ENCODE results near the gene HBA2.
"Not testable (repeated sequence)": the region's sequence is repeated elsewhere in the genome, so short reads cannot be mapped to it uniquely, and the experiment has no call there.

The HBA2 gene

DNA sequence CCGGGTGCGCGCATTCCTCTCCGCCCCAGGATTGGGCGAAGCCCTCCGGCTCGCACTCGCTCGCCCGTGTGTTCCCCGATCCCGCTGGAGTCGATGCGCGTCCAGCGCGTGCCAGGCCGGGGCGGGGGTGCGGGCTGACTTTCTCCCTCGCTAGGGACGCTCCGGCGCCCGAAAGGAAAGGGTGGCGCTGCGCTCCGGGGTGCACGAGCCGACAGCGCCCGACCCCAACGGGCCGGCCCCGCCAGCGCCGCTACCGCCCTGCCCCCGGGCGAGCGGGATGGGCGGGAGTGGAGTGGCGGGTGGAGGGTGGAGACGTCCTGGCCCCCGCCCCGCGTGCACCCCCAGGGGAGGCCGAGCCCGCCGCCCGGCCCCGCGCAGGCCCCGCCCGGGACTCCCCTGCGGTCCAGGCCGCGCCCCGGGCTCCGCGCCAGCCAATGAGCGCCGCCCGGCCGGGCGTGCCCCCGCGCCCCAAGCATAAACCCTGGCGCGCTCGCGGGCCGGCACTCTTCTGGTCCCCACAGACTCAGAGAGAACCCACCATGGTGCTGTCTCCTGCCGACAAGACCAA lies at the start of gene HBA2:
HBA2 (plus strand) TSS at position 503 of the 568 bp plus-strand sequence; CDS start at position 540, 37 bp downstream.
- DNase-seq (ENCODE audit: low spot score) = not testable (repeated sequence)

DNA sequence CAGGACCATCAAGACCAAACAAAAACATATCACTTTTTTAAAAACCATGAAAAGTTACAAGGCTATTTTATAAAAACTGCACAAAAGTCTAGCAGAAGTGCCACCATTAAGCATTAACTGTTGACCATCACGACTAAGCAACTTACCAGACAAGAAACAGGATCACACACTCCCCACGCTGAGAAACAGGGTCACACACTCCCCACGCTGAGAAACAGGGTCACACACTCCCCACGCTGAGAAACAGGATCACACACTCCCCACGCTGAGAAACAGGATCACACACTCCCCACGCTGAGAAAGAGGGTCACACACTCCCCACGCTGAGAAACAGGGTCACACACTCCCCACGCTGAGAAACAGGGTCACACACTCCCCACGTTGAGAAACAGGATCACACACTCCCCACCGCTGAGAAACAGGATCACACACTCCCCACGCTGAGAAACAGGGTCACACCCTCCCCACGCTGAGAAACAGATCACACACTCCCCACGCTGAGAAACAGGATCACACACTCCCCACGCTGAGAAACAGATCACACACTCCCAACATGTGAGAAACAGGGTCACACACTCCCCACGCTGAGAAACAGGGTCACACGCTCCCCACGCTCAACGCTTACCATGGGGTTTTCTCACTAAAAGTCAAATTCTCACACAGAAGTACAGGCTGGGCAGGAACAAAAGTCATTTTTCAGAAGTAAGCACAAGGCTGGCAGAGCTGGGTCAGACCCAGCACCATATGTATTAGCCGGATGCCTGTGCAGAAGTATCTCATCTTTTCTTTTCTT lies 48.9 kb upstream of the HBA2 start:
- not testable (repeated sequence) for DNase-seq (ENCODE audit: low spot score)

DNA sequence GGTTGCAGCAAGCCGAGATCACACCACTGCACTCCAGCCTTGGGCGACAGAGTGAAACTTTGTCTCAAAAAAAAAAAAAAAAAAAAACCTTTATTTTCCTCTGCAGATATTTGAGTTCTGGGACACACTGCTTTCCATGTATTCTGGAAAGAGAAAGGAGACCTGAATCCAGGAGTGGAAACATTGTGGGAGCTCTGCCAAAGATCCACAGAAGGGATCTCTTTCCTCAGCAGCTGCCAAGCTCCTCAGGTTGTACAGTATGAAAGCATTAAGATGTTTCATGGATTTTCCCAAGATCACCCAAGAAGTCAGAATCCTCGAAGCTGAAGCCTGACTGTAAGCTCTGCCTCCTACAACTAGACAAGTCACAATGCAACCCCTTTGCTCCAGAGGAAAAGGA lies 47.7 kb upstream of the HBA2 start:
- no peak for DNase-seq (ENCODE audit: low spot score)

DNA sequence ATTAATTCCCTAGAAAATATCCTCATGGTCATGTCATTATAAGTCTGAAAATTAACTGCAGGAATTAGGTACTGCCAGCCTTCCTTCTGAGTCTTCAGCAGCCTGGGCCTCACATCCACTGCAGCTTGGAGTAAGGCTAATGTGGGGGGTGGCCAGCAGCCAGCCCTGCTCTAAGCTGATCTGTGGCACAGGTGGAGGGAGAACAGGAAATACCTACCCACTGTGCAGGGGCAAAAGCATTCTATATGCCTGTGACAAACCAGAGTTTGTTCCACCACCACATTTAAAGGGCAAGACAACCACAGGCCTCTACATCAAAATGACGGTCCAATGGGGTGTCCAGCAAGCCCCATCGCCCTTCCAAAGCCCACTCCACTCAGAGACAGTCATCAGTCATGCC lies 43.6 kb upstream of the HBA2 start:
- no peak for DNase-seq (ENCODE audit: low spot score)

DNA sequence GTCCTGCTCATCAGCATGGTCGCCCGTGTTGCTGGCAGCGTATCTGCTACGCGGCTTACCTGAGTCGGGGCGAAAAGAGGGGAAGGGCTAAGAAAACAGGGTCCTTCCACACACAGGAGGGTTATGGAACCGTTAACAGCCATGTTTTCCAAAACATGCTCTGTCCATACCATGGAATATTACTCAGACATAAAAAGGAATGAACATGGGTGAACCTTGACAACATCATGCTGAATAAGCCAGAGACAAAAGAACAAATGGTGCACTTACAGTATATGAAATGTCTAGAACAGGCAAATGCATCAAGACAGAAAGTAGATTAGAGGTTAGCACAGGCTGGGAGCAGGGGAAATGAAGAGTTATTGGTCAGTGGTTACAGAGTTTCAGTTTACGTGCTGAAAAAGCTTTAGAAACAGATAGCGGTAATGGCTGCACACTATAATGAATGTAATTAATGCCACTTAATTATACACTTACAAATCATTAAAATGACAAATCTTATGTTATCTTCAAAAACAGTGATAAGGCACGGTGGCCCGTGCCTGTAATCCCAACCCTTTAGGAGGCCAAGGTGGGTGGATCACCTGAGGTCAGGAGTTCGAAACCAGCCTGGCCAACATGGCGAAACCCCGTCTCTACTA lies 42.0 kb upstream of the HBA2 start:
- DNase-seq (ENCODE audit: low spot score) = no peak

DNA sequence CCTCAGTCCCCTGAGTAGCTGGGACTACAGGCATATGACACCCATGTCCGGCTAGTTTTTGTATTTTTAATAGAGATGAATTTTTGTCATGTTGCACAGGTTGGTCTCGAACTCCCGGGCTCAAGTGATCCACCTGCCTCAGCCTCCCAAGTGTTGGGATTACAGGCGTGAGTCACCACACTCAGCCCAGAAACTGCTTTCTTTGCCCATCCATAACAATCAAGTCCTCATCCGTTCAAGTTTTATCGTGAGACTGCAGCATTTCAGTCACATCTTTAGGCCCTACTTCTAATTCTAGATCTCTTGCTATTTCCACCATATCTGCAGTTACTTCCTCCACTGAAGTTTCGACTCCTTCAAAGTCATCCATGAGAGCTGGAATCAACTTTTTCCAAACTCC lies 40.6 kb upstream of the HBA2 start:
- no peak for DNase-seq (ENCODE audit: low spot score)

DNA sequence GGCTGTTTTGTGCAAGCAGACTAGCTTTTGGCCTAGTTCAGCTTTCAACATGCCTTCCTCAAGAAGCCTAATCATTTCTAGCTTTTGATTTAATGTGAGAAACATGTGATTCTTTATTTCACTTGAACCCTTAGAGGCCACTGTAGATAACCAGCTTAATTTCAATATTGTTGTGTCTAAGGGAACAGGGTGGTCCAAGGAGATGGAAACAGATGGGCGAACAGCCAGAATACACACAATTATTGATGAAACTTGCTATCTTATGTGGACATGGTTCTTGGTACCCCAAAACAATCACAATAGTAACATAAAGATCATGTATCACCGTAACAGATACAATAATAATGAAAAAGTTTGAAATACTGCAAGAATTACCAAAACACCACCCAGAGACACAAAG lies 39.0 kb upstream of the HBA2 start:
- DNase-seq (ENCODE audit: low spot score) = no peak

DNA sequence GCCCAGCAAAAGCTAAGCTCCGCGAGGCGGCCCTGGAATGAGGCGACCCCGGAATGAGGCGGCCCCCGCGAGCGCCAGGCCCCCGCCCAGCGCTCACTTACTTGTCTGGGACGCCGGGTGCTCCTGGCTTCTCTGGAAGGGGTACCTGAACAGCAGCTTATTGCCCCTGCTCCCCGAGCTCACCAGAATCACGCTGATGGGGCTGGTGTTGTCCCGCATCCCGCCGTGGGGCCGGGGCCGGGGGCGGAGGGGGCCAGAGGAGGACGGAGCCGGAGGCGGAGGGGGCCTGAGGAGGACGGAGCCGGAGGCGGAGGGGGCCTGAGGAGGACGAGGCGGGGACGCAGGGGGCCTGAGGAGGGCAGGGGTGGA lies 34.6 kb upstream of the HBA2 start:
- peak; percentile 33 for DNase-seq (ENCODE audit: low spot score)

DNA sequence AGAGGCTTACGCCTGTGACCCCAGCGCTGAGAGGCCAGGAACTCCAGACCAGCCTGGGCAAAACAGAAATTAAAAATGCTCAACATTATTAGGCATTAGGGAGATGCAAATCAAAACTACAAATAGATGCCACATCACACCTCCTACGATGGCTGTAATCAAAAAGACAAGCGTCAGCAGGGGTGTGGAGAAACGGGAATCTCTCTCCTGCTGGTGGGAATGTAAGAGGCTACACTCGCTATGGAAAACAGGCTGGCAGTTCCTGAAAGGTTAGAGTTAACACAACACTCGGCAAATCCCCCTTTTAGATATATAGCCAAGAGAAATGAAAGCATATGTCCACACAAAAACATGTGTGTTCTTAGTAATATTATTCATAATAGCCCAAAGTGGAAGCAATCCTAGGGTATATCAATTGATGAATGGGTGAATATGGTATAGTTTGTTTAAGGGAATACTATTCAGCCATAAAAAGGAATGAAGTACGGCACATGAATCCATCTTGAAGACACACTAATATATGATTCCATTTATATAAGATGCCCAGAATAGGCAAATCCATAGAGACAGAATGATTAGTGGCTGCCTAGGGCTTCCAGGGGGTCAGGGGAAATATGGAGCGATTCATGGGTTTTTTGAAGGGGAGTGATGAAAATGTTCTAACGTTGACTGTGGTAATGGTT lies 32.4 kb upstream of the HBA2 start:
- DNase-seq (ENCODE audit: low spot score) = no peak

DNA sequence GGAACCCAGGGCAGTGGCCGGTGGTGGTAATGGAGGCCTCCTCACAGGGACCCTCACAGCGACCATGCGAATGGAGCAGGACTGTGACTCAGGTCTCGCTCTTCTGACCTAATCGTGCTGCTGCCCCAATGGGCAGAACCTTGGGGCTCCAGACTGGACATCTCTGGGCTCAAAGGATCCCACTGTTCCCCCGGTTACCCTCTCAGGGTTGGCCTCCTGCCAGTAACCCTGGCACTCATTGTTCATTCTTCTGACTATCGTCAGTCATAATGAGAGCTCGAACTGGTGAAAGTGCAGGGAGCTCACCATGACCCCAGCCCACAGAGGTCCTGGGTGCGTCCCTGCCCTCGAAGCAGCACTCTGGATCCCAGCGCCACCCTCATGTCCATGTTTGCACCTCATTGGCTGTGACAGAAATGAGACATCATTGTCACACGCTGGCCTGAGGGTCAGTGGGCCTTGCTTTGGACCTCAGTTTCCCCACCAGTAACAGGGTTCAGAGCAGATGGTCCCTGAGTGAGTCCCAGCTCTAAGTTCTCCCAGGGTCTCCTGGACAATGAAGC lies 30.2 kb upstream of the HBA2 start:
- DNase-seq (ENCODE audit: low spot score) = no peak

DNA sequence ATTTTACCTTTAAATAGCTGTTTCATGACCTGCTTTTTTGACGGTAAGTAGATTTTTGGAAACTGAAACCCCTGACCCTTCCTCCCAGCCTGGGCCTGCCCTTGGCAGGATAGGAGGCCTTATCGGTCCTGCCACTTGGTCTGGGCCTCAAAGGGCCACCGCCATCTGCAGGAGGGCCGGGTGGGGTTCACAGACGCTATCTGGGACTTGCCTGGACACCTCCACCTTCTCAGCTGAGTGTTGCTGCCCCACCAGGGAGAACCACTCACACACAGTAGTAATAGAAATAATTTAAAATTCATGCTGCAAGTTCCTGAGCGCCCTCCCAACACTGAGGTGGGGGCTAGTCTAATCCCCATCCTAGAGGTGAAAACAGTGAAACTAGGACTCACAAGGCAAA lies 29.6 kb upstream of the HBA2 start:
- no peak for DNase-seq (ENCODE audit: low spot score)

DNA sequence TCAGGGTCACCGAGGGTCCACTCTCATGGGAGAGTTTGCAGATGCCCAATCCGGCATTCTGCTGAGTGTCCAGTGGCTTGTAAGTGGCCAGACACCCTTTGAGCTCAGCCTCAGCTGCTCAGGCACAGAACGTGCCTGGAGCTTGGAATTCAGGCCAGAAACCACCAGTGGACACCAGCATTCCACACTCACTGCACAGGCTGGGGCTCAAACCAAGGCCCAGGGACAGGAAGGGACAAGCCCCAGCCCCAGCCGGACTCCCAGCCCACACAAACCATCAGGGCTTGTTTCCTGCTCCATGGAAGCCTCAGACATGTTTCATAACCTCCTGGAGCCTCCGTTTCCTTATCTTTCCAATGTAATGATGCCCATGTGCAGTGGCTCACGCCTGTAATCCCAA lies 29.2 kb upstream of the HBA2 start:
- peak; percentile 56 for DNase-seq (ENCODE audit: low spot score)

DNA sequence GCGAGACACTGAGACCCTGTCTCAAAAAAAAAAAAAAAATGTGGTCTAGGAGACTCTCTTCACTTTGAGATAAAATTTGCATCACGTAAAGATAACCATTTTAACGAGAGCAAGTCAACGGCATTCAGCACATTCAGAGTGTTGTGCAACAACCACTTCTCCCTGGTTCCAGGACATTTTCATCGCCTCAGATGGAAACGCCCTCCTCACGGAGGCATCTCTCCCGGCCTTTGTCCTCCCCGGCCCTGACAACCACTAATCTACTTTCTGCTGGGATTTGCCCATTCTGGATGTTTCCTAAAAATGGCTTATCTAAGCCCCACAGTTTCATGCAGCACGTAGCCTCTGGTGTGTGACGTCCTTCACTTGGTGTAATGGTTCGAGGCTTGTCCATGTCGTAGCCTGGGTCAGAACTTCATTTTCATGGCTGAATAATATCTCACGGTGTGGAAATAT lies 27.9 kb upstream of the HBA2 start:
- no peak for DNase-seq (ENCODE audit: low spot score)

DNA sequence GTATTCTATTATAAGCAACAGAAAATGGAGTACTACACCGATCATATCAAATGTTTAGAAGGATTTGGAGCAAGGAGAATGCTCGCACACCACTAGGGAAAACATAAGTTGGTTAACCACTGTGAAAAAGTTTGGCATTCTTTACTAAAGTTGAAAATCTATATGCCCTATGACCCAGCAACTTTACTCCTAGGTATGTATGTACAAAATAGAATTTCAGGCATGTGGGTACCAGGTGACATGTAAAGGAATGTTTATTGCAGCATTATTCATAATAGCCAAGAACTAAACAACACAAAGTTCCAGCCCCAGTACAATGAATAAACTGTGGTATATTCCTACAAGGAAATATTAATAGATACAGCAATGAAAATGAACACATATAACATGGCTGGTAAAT lies 26.0 kb upstream of the HBA2 start:
- DNase-seq (ENCODE audit: low spot score) = no peak

DNA sequence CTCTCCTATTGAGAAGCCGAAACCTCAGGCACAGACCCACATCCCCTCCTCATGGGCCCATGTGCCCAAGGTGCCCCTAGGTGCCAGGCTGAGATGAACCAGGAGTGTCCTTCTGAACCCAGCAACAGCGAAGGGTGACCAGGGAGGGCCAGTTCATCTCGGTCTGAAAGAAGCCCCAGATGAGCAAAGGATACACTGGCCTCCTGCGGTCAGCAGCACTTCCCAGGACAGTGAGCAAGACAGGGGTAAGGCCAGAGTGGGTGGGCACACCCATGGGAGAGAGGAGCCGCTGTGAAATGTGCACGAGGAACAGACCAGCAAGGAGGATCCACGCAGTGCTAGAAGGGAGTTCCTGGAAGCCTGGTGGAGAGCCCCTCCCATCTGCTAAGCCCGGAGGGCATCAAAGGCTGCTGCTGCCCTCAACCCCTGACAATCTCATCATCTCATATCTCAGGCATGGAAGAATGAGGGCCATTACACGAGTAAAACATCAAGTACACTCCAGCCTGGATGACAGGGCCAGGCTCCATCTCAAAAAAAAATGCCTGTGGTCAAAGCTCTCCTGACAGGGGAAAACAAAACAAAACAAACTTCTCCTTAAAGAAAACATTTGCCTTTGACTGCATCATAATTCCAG lies 23.5 kb upstream of the HBA2 start:
- peak; percentile 69 for DNase-seq (ENCODE audit: low spot score)

DNA sequence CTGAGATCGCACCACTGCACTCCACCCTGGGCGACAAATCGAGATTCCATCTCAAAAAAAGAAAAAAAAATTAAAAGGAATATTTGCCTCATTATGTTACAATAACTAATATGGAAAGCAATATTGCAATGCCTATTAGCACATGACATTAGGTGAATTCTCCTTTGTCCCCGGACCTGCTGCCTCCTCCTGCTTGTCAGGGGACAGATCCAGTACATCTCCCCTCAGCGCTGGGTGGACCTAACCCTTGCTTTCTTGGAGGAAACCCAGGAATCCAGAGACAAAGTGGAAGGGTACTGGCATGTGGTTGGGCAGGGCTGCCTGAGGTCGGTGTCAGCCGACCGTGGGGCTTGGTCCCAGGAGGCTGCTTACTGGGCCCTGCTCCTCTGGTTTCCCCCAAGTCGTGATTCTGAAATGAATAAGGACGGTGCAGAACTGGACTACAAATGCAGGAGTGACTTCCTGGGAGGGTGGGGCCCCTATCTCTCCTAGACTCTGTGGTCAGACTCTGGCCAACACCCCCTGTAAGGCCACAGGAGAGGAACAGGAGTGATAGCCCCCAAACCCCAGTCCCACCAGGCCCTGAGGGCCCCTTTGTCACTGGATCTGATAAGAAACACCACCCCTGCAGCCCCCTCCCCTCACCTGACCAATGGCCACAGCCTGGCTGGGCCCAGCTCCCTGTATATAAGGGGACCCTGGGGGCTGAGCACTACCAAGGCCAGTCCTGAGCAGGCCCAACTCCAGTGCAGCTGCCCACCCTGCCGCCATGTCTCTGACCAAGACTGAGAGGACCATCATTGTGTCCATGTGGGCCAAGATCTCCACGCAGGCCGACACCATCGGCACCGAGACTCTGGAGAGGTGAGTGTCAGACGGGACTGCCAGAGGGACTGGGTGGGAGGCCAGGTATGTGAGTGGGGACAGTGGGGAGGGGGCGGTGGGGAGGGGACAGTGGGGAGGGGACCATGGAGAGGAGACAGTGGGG lies 20.2 kb upstream of the HBA2 start, which contains the start of gene HBZ:
HBZ (plus strand) TSS at position 504 of the 988 bp plus-strand sequence; CDS start at position 770, 266 bp downstream.
- no peak for DNase-seq (ENCODE audit: low spot score)

DNA sequence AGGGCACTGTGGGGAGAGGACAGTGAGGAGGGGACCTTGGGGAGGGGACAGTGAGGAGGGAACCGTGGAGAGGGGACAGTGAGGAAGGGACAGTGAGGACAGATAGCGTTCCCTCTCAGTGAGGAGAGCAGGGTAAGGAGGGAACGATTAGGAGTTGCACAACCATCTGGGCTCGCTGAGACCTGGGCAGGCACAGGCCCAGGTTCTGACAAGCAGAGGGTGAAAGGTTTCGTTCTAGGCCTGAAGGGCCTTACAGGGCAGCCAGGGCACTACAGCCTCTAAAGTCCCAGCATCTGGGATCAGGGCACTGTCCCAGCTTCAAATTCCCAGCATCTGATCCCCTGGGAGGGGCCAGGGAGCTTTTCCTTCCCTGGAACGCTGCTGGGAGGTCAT lies 19.6 kb upstream of the HBA2 start:
- not testable (repeated sequence) for DNase-seq (ENCODE audit: low spot score)

DNA sequence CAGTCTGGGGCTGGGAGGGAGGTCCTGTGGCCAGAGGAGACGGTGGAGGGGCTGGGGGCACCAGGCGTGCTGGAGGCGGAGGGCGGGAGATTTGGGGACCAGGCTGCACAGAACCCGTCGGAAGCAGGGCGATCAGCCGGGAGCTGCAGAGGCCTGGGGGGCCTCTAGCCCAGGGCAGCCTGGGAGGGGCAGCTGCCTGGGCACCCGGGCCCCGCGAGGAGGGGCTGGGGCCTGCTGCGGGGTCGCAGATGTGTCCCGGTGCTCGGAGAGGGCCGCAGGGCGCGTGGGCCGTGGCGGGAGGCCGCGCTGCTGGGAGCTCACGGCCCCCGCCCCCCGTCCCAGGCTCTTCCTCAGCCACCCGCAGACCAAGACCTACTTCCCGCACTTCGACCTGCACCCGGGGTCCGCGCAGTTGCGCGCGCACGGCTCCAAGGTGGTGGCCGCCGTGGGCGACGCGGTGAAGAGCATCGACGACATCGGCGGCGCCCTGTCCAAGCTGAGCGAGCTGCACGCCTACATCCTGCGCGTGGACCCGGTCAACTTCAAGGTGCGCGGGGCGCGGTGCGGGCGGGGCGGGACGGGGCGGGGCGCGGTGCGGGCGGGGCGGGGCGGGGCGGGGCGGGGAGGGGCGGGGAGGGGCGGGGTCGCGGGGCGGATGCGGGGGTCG lies 19.0 kb upstream of the HBA2 start:
- not testable (repeated sequence) for DNase-seq (ENCODE audit: low spot score)

DNA sequence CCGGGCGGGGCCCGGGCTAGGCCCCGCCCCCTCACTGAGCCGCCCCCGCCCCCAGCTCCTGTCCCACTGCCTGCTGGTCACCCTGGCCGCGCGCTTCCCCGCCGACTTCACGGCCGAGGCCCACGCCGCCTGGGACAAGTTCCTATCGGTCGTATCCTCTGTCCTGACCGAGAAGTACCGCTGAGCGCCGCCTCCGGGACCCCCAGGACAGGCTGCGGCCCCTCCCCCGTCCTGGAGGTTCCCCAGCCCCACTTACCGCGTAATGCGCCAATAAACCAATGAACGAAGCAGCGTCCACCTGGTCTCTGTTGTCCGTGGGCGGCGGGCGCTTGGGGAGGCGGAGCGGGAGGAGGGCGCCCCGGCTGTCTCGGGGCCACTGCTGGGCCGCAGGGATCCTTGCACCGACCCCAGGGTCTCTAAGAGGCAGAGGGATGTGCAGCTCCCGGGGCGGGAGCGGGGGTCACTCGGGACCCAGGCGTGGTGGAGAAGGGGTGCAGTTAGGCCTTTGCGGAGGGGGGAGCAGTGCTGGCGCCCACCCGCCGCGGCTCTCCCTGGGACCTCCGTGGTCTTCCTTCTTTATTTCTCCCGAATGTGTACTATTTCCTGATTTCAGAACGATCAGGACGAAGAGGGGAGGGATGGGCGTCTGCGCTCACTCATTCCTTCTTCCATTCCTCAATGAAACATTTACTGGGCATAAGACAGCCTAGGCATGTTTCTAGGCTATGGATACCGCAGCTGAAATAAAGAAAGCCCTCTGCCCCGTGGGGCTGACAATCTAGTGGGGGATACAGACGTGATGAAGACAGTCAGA lies 18.3 kb upstream of the HBA2 start:
- no peak for DNase-seq (ENCODE audit: low spot score)

Measured in AG20443 (cell line).